HG03558 (cell line): ENCODE results near the gene NME1.
"Not testable (repeated sequence)": the region's sequence is repeated elsewhere in the genome, so short reads cannot be mapped to it uniquely, and the experiment has no call there.

Source experiments
- ATAC-seq: cut with Tn5 transposase; IDR thresholded peaks from one replicate; pipeline ENCODE4 v1.9.1; 2021; ENCODE audit warnings: moderate number of reproducible peaks; ENCODE audit not compliant: unreplicated experiment; ENCODE audit errors: extremely low read depth

The NME1 gene

GRCh38 chr17:51153210-51154072 is at the start of gene NME1:
TSS of gene NME1 (plus strand) at chr17:51153559. CDS start at chr17:51155655, 2,096 bp downstream.
- ATAC-seq: peak; percentile 77

GRCh38 chr17:51107778-51108177 is 45.6 kb upstream of the NME1 start:
- ATAC-seq: no peak

GRCh38 chr17:51112303-51113222 is 40.8 kb upstream of the NME1 start:
- not testable (repeated sequence) for ATAC-seq

DNA sequence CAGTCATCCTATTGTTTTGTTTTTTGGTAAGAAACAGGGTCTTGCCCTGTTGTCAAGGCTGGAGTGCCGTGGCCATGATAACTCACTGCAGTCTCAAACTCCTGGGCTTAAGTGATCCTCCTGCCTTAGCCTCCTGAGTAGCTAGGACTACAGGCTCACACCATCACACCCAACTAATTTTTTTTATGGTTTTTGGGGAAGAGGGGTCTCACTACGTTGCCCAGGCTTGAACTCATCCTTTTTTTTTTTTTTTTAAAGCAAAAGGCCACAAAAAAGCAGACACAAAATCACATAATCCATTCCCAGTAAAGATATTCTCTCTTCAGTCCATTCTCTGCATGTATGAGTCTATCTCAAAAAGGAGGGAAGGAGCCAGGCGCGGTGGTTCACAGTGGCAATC is 38.2 kb upstream of the NME1 start:
- ATAC-seq: no peak

DNA sequence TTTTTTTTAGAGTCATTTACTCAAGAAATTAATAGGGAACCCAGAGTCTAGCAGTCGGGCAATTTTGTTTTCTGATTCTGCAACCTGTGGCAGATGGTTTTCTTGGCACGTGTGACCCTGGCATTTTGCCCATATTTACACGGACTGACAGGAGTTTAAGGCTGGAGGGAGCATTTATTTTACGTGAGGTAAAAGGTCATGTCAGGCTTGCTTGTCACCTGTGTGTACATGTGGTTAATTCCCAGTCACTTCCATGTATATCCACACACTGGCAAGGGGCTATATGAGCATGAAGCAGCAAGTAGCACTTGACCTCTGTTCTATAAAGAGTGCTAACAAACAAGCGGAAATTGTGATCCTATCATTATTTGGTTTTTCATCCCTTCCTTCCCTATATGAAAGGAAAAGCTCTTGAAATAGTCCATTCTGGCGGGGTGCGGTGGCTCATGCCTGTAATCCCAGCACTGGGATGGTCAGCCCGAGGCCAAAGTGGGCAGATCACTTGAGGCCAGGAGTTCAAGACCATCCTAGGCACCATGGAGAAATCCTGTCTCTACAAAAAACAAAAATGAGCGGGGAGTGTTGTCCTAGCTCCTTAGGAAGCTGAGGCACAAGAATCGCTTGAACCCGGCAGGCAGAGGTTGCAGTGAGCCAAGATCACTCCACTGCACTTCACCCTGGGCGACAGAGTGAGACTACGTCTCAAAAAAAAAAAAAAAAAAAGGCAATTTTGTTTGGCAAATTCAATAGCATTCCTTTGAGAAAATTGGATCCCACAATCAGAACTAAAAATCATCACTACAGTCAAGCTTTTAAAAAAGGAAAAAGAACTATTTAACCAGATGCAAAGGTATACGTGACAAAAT is 34.8 kb upstream of the NME1 start:
- ATAC-seq: no peak

DNA sequence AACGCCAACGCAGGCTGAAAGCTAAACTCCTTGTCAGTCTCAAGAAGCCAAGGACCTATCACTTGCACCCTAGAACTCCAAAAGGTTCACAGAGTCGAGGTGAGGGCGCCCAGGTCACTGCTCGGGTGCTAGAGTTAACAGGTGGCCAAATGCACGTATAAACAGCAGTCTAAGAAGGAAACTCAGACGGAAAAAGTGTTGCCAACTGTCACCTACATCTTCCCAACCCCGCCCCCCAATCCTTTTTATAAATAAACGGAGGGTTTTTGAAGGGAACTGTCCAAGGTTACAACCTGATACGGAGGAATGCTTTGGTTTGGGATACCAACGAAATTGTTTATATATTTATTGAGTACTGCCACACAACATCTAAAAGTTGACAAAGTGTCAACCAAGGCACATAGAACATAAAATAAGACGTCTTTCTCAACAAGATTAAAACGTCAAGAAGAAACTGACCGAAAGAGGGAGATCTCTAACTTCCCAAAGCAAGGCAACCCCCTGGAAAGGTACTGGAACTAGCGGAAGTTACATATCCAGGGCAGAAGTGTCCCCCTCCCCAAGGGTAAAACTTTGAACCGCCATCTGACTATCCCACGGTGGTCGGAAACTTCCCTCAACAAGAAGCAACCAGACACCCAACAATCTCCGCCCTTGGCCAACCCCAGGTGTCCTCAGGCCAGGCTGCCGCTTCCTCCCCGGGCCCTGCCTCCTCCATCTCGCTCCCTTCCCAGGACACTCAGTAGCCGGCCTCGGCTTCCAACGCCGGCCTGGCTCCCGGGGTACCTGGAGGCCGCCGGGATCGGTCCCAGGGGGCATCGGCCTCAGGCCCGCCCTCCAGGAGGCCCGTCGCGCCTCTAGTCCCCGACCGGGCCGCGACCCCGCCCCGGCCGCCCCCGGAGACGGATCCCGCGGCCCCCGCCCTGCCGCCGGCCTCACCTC is 33.7 kb upstream of the NME1 start:
- ATAC-seq: peak; percentile 7

DNA sequence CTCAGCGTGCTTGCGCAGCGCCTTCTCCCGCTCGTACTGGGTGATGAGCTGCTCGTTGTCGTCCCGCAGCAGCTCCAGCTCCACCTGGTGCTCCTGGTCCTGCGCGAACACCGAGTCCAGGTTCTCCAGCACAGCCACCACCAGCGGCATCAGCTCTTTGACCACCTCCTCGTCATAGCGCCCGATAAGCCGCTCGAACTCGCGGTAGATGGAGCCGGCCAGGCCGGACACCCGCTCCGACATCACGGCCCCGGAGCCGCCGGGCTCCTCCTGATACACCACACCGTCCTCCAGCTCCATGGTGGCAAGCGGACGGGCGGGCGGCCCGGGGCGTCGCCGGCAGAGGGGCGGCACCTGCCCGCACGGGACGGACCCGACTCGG is 33.0 kb upstream of the NME1 start:
- ATAC-seq: peak; percentile 21

DNA sequence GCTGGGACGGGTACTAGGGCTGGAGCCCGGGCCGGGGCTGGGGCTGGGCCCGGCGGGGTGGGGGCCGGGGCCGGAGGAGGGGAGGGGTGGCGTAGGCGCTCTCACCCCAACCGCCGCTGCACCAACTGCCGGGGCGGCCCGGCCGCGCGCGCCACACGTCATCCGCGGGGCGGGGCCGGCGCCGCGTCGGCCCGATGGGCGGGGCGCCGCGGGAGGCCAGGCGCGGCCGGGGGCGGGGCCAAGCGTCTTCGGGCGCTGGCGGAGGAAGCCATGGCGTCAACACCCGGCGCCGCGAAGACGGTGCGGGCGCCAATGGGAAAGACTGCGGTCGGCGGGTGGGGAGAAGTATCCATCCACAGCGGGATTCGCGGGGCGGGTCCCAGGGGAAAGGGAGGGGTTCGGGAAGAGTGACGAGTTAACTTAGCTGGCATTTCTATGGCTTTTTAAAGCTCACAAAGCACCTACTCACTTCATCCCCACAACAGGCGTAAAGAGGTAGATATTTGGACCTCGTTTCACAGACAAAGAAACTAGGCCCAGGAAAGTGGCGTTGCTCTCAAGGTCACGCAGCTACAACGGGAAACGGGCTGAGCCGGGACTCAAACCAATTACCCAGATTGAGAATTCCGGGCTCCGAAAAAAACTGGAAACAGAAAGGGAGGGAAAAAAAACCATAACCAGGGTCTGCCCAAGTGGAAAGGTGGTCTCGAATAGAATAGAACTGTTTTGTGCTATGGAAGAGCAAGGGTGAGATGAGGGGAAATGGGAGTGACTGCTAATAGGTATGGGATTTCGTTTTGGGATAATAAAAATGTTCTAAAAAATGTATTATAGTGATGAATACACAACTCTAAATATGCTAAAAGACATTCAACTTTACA is 32.4 kb upstream of the NME1 start, which contains the start of gene SPAG9:
SPAG9 (minus strand) TSS at position 130 of the 881 bp plus-strand sequence. CDS start 212 bp downstream, outside the sequence.
- ATAC-seq: peak; percentile 33

DNA sequence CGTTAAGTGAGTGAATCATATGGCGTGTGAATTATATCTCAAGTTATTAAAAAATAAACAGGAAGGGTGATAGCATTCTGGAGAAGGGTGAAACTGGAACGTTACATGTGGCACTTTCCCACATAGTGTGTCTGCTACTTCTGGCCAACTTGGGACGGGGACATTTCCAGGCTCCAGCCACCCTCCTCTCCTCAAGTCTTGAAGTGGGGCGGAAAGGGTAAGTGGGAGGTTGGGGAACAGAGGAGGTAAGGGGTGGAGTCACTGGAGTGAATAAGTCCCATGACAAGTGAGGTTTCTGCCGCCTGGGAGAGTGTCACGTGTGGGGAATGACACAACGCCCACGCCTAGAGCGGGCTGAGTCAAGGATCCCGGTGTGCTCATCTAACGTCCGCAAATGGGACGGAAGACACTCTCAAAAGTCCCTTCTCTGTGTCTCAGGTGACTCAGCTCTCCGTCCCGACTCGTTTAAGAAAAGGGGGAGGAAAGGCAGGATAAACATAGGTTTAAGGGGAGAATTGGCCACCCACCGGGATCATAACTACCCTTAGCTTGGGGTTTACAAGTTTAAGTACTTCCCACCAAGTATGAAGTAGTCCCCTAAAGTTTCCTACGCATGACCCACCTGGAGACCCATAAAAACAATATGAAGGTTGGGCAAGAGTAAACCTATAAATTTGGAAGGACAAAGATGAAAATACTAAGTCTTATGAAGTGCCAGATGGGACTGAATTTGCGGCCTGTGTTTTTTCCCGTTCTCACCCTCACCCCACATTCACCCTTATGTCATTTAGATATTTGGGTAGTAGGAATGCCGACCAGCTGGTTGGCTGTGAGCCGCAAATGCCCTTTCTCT is 31.5 kb upstream of the NME1 start:
- ATAC-seq: no peak

- ATAC-seq: not testable (repeated sequence)
Measured at GRCh38 chr17:51122473-51123115, 30.8 kb upstream of the NME1 start.

DNA sequence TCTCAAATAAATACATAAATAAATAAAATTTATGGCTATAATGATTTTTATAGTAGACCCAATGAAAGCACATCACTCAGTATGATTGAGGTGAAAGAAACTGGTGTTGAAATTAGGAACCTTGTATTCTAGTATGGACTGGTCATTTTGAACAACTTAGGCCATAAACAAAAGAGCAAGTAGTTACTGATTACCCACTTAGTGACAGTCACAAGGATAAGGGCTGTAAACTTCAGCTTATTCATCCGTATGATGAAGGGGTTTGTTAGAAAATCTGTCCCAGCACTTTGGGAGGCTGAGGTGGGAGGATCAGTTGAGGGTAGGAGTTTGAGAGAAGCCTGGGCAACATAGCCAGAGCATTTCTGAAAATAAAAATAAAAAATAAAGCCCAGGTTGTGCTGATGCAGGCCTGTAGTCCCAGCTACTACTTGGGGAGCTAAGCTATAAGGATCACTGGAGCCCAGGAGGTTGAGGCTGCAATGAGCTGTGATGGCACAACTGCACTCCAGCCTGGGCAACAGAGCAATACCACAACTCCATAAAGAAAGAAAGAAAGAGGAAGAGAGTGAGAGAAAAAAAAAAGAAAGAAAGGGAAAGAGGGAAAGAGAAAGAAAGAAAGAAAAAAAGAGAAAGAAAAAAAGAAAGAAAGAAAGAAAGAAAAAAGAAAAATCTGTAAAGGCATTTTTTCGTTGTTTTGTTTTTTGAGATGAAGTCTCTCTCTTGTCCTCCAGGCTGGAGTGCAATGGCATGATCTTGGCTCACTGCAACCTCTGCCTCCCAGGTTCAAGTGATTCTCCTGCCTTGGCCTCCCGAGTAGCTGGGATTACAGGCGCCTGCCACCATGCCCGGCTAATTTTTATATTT is 28.5 kb upstream of the NME1 start:
- no peak for ATAC-seq

- ATAC-seq: no peak
Measured at GRCh38 chr17:51128076-51128475, 25.3 kb upstream of the NME1 start.

DNA sequence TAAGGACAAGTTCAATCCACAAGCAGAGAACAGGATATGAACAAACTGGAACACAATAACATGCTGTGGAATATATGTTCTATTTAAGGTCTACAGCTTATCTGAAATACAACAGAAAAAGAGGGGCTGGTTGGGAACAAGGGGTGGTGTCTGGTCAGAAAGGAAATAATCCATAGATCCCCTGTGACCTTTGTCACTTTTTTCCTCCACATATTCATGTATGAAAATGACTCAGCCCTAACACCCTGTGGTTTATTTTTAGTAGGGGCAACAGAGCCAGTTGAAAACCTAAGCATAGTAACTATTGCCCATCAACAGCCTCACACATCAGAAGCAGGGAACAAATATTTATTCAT is 20.4 kb upstream of the NME1 start:
- ATAC-seq: no peak

- no peak for ATAC-seq
Measured at GRCh38 chr17:51133365-51133764, 20.0 kb upstream of the NME1 start.

GRCh38 chr17:51135956-51136355 is 17.4 kb upstream of the NME1 start:
- ATAC-seq: no peak

DNA sequence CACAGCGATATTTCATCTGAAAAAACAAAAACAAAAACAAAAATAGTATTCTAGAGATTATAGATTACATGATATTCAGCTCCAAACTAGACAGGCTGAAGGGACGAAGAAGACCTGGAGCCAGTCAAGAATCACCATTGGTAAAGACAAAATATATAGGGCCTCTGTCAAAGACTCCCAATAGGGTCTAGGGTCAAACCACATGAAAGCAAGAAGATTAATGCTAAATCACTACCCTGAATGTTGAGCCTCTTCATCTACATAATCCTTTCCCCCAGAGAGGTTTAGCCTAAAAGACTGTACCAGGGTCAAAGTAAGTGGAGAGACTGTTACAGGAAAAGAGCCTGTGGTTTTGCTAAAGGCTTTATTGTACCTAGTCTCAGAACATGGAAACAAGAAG is 10.8 kb upstream of the NME1 start:
- ATAC-seq: no peak
